Measurements from ENCODE around the gene KLF13.

DNA sequence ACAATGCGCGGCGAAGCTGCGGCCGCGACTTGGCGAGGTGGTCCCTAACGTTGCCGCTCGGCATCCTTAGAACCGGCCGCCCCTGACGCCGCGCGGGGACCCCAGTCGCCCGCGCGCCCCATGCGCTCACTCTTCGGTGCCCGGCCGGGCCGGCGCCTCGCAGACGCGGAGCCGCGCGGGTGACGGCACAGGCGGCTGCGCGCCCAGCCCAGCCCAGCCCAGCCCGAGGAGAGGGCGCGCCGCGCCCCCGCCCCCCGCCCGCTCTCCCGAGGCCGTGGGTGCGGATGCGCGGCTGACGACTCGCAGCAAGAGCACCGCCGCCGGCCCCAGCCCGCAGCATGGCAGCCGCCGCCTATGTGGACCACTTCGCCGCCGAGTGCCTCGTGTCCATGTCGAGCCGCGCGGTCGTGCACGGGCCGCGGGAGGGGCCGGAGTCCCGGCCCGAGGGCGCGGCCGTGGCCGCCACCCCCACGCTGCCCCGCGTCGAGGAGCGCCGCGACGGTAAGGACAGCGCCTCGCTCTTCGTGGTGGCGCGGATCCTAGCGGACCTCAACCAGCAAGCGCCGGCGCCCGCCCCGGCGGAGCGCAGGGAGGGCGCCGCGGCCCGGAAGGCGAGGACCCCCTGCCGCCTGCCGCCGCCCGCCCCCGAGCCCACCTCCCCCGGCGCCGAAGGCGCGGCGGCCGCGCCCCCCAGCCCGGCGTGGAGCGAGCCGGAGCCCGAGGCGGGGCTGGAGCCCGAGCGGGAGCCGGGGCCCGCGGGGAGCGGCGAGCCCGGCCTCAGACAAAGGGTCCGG, 437 bp downstream of the KLF13 start:
- no peak for TF ChIP-seq EZH2 (IDR thresholded peaks at IDR 0.05; ENCODE audit: borderline replicate concordance, low read length)
- TF ChIP-seq, protein P1, sequence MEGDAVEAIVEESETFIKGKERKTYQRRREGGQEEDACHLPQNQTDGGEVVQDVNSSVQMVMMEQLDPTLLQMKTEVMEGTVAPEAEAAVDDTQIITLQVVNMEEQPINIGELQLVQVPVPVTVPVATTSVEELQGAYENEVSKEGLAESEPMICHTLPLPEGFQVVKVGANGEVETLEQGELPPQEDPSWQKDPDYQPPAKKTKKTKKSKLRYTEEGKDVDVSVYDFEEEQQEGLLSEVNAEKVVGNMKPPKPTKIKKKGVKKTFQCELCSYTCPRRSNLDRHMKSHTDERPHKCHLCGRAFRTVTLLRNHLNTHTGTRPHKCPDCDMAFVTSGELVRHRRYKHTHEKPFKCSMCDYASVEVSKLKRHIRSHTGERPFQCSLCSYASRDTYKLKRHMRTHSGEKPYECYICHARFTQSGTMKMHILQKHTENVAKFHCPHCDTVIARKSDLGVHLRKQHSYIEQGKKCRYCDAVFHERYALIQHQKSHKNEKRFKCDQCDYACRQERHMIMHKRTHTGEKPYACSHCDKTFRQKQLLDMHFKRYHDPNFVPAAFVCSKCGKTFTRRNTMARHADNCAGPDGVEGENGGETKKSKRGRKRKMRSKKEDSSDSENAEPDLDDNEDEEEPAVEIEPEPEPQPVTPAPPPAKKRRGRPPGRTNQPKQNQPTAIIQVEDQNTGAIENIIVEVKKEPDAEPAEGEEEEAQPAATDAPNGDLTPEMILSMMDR (IDR thresholded peaks at IDR 0.05; ENCODE audit: low read length) = no peak

Data from OCI-LY1 (cell line).